ENCODE measurements around the gene BAG2. TPM values are rescaled to one million over a fixed set of nuclear protein-coding genes. Genes with fewer than 3 reads are reported as not detected.

BAG2 gene
- total and polyA plus RNA-seq, 2 of the 13 experiments (the other 11 are each of a cell fraction or from before 2014, with no cell fraction given): 5.7 to 15.1 TPM

GRCh38 chr6:57221191-57221935 lies 49.2 kb downstream of the BAG2 start (continued):
- TF ChIP-seq HBP1 (CRISPR knock-in tag; IDR thresholded peaks at IDR 0.05; ENCODE audit: low read depth): no peak
- TF ChIP-seq KDM6A (CRISPR knock-in tag; IDR thresholded peaks at IDR 0.05; ENCODE audit: low read depth): no peak
- TF ChIP-seq EEA1 (CRISPR knock-in tag; IDR thresholded peaks at IDR 0.05; ENCODE audit: borderline replicate concordance): no peak
- TF ChIP-seq ZNF687 (CRISPR knock-in tag; IDR thresholded peaks at IDR 0.05): no peak
- TF ChIP-seq YEATS4 (CRISPR knock-in tag; IDR thresholded peaks at IDR 0.05; ENCODE audit: borderline replicate concordance): no peak
- TF ChIP-seq HDAC2 (CRISPR knock-in tag; IDR thresholded peaks at IDR 0.05): peak; percentile 44; the same call in 1 of the 2 replicates
- TF ChIP-seq, protein P1, sequence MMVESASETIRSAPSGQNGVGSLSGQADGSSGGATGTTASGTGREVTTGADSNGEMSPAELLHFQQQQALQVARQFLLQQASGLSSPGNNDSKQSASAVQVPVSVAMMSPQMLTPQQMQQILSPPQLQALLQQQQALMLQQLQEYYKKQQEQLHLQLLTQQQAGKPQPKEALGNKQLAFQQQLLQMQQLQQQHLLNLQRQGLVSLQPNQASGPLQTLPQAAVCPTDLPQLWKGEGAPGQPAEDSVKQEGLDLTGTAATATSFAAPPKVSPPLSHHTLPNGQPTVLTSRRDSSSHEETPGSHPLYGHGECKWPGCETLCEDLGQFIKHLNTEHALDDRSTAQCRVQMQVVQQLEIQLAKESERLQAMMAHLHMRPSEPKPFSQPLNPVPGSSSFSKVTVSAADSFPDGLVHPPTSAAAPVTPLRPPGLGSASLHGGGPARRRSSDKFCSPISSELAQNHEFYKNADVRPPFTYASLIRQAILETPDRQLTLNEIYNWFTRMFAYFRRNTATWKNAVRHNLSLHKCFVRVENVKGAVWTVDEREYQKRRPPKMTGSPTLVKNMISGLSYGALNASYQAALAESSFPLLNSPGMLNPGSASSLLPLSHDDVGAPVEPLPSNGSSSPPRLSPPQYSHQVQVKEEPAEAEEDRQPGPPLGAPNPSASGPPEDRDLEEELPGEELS (CRISPR knock-in tag; IDR thresholded peaks at IDR 0.05): peak; percentile 27; the same call in 1 of the 2 replicates
- TF ChIP-seq ZNF607 (CRISPR knock-in tag; IDR thresholded peaks at IDR 0.05; ENCODE audit: borderline replicate concordance): no peak
- TF ChIP-seq ZNF776 (CRISPR knock-in tag; IDR thresholded peaks at IDR 0.05): no peak
- TF ChIP-seq JDP2 (CRISPR knock-in tag; IDR thresholded peaks at IDR 0.05; ENCODE audit: borderline replicate concordance): no peak
- TF ChIP-seq, protein P2, sequence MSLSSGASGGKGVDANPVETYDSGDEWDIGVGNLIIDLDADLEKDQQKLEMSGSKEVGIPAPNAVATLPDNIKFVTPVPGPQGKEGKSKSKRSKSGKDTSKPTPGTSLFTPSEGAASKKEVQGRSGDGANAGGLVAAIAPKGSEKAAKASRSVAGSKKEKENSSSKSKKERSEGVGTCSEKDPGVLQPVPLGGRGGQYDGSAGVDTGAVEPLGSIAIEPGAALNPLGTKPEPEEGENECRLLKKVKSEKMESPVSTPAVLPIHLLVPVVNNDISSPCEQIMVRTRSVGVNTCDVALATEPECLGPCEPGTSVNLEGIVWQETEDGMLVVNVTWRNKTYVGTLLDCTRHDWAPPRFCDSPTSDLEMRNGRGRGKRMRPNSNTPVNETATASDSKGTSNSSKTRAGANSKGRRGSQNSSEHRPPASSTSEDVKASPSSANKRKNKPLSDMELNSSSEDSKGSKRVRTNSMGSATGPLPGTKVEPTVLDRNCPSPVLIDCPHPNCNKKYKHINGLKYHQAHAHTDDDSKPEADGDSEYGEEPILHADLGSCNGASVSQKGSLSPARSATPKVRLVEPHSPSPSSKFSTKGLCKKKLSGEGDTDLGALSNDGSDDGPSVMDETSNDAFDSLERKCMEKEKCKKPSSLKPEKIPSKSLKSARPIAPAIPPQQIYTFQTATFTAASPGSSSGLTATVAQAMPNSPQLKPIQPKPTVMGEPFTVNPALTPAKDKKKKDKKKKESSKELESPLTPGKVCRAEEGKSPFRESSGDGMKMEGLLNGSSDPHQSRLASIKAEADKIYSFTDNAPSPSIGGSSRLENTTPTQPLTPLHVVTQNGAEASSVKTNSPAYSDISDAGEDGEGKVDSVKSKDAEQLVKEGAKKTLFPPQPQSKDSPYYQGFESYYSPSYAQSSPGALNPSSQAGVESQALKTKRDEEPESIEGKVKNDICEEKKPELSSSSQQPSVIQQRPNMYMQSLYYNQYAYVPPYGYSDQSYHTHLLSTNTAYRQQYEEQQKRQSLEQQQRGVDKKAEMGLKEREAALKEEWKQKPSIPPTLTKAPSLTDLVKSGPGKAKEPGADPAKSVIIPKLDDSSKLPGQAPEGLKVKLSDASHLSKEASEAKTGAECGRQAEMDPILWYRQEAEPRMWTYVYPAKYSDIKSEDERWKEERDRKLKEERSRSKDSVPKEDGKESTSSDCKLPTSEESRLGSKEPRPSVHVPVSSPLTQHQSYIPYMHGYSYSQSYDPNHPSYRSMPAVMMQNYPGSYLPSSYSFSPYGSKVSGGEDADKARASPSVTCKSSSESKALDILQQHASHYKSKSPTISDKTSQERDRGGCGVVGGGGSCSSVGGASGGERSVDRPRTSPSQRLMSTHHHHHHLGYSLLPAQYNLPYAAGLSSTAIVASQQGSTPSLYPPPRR (CRISPR knock-in tag; IDR thresholded peaks at IDR 0.05; ENCODE audit: borderline replicate concordance): peak; percentile 38; the same call in 1 of the 2 replicates
- TF ChIP-seq HNF4G (IDR thresholded peaks at IDR 0.05; ENCODE audit: borderline replicate concordance, low read depth, low read length): no peak
- no peak for TF ChIP-seq HNF4G (CRISPR knock-in tag; IDR thresholded peaks at IDR 0.05; ENCODE audit: borderline replicate concordance, low read depth)

Data from HepG2 (cell line).